ENCODE measurements around the gene ARPC2.

GRCh38 chr2:218275371-218276072 lies 58.5 kb downstream of the ARPC2 start:
- TF ChIP-seq, protein P1, sequence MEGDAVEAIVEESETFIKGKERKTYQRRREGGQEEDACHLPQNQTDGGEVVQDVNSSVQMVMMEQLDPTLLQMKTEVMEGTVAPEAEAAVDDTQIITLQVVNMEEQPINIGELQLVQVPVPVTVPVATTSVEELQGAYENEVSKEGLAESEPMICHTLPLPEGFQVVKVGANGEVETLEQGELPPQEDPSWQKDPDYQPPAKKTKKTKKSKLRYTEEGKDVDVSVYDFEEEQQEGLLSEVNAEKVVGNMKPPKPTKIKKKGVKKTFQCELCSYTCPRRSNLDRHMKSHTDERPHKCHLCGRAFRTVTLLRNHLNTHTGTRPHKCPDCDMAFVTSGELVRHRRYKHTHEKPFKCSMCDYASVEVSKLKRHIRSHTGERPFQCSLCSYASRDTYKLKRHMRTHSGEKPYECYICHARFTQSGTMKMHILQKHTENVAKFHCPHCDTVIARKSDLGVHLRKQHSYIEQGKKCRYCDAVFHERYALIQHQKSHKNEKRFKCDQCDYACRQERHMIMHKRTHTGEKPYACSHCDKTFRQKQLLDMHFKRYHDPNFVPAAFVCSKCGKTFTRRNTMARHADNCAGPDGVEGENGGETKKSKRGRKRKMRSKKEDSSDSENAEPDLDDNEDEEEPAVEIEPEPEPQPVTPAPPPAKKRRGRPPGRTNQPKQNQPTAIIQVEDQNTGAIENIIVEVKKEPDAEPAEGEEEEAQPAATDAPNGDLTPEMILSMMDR (IDR thresholded peaks at IDR 0.05 in 8 of 11, conservative IDR thresholded peaks at IDR 0.05 in 3 of 11), result no peak
- TF ChIP-seq POLR2AphosphoS5 (IDR thresholded peaks at IDR 0.05) (no peak), POLR2A (IDR thresholded peaks at IDR 0.05) (no peak)
